ENCODE measurements around the gene TNFRSF18.

GRCh38 chr1:1167398-1167821 lies 39.0 kb downstream of the TNFRSF18 start:
- no peak for TF ChIP-seq POLR2A (IDR thresholded peaks at IDR 0.05)
- no peak for TF ChIP-seq CTCF (IDR thresholded peaks at IDR 0.05)
- TF ChIP-seq POLR2AphosphoS5 (IDR thresholded peaks at IDR 0.05) = no peak

Measured in prostate gland (tissue), 2 donors.